Muscle layer of duodenum (tissue), 2 donors: ENCODE results near the gene HAND2.

Source experiments
- H3K27ac ChIP-seq: one replicate; pipeline ENCODE4 v1.7.0; 2013; ENCODE audit warnings: mild to moderate bottlenecking, low read length
- H3K27me3 ChIP-seq: one replicate; pipeline ENCODE4 v1.7.0; 2013; ENCODE audit warnings: low read depth, mild to moderate bottlenecking, control low read depth, low read length
- H3K36me3 ChIP-seq, 2 donors: one replicate each; pipeline ENCODE4 v1.7.0; 2013; ENCODE audit warnings: low read length in 2 of 2, control low read depth in 1 of 2, mild to moderate bottlenecking in 1 of 2; ENCODE audit not compliant: insufficient read depth in 2 of 2, control insufficient read depth in 1 of 2
- H3K4me1 ChIP-seq, 2 donors: one replicate each; pipeline ENCODE4 v1.7.0; 2013; ENCODE audit warnings: low read length in 2 of 2, mild to moderate bottlenecking in 2 of 2, control low read depth in 1 of 2, moderate library complexity in 1 of 2; ENCODE audit not compliant: insufficient read depth in 2 of 2, control insufficient read depth in 1 of 2
- H3K4me3 ChIP-seq, 2 donors: one replicate each; pipeline ENCODE4 v1.7.0; 2013; ENCODE audit warnings: low read length in 2 of 2, low read depth in 1 of 2, mild to moderate bottlenecking in 1 of 2
- H3K9me3 ChIP-seq, 2 donors: one replicate each; pipeline ENCODE4 v1.7.0; 2013; ENCODE audit warnings: low read length in 2 of 2, control low read depth in 1 of 2, mild to moderate bottlenecking in 1 of 2; ENCODE audit not compliant: control insufficient read depth in 1 of 2
- donor health status: healthy.

HAND2 gene

DNA sequence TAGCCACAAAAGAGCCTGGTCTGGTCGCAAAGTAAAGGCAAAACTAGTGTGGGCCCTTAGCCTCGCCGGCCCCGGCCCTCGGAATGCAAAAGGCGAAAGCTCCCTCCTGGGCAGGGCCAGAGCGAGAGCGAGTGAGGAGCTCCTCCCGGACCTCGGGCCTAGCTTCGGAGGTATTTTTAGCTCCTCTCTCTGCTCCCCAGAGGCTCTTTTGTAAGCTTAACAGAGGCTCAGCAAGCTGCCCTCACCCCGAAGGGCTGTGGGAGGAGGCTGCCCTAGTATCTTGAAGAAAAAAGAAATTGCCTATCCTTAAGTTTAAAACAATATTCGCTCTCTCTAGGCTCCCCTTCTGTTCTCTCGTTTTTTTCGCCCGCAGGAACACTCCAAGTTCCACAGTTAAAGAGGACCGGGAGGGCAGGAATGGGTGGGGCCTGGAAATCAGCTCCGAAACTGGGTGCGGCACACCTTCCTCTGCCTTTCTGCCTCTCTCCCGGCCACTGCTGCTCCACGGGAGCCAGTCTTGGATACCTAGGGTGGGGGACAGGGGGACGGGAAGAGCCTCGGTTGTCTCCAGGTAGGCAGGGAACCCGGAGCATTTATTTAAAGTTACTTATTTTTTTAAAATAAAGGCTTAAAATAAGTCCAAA, 12.1 kb downstream of the HAND2 start:
- Histone ChIP-seq H3K36me3 (no peaks in the 10 kb centered on the region), H3K27me3 (peaks cover 50% of the 10 kb centered on the region), H3K9me3 (no peaks in the 10 kb centered on the region), H3K4me3 (peak overlapping the region; percentile 55 to 62), H3K27ac (peak overlapping the region; percentile 91), H3K4me1 (peaks cover 0 to 17% of the 10 kb centered on the region in 2 donors)

GRCh38 chr4:173516621-173517524, 13.2 kb downstream of the HAND2 start:
- Histone ChIP-seq H3K36me3 (no peaks in the 10 kb centered on the region), H3K27ac (peak overlapping the region; percentile 91), H3K27me3 (peaks cover 40% of the 10 kb centered on the region), H3K4me1 (peaks cover 0 to 17% of the 10 kb centered on the region in 2 donors), H3K4me3 (peak overlapping the region; percentile 55 to 62), H3K9me3 (no peaks in the 10 kb centered on the region)

DNA sequence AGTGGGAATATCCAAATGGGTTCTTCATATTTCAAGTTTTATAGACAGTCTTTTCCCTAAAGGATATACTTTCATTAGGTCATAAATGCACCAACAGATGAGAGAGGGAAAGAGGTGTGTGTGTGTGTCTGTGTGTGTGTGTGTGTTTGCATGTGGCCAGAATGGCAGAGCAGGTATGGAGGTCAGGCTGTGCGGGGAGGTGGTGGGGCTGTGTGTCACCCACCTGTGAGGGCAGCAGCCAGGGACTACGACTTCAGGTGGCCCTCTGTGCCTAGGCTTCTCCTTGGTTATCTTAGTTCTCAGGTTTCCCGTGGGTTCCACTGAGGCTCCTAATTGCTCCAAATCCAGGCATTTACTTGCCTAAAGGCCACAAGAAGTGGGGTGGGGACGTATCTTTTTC, 14.6 kb downstream of the HAND2 start:
- Histone ChIP-seq H3K9me3 (no peaks in the 10 kb centered on the region), H3K4me3 (peak overlapping the region in 1 of 2 donors; percentile 62), H3K36me3 (no peaks in the 10 kb centered on the region), H3K27ac (no peak overlapping the region), H3K27me3 (peaks cover 35% of the 10 kb centered on the region), H3K4me1 (peaks cover 0 to 9% of the 10 kb centered on the region in 2 donors)

- Histone ChIP-seq H3K4me1 (peaks cover 0 to 2% of the 10 kb centered on the region in 2 donors), H3K9me3 (no peaks in the 10 kb centered on the region), H3K27me3 (peaks cover 29% of the 10 kb centered on the region), H3K27ac (no peak overlapping the region), H3K36me3 (no peaks in the 10 kb centered on the region), H3K4me3 (no peak overlapping the region)
These were observed 15.3 kb downstream of the HAND2 start for GRCh38 chr4:173514641-173515217.

DNA sequence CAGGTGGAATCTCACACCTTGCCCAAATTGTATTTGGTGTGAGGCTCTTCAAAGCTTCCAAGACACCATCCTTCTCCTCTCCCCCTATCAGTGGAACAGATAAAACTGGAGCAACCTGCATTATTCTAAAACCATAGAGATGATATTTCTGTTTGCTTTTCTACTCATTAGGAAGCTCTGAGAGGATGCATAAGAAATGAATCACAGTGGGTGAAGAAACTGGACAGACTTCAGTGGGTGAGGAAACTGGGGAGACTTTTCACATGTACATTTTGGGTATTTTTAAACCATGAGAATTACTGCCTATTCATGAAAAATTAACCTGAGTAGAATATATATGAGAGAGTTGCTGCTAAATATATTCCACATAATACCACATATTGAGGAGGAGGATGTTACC, 16.4 kb downstream of the HAND2 start:
- Histone ChIP-seq H3K4me3 (no peak overlapping the region), H3K36me3 (no peaks in the 10 kb centered on the region), H3K27ac (no peak overlapping the region), H3K27me3 (peaks cover 25% of the 10 kb centered on the region), H3K4me1 (no peaks in the 10 kb centered on the region), H3K9me3 (no peaks in the 10 kb centered on the region)

DNA sequence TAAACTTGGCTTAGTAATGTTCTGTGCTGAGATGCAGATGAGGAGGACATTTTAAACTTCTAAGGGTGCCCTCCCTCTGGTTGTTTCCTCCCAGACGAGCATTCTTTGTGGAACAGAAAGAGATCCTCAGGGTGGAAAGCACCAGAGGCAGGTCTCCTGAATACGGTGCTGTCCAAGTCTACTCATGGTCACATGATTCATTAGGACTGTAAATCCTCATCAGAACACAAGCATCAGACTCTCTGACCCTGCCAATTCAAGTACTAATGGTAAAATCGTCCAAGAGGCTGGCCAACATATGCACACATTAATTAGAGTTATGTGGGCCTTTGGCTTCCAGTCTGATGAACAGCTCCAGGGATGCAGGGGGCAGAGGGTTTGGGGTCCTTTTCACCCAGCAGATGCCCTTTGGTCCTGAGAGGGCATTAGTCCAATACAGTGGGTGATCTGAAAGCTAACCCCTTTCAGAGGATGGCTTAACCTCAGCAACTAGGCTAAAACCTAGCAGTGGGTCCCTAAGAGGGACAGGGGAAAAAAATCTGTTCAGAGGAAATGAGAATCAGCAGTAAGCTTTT, 18.2 kb downstream of the HAND2 start:
- no peak overlapping the region for H3K27ac ChIP-seq
- H3K4me1 ChIP-seq, result peaks cover 0 to under 1% of the 10 kb centered on the region in 2 donors
- no peaks in the 10 kb centered on the region for H3K9me3 ChIP-seq
- no peaks in the 10 kb centered on the region for H3K36me3 ChIP-seq
- peaks cover 31% of the 10 kb centered on the region for H3K27me3 ChIP-seq
- no peak overlapping the region for H3K4me3 ChIP-seq

DNA sequence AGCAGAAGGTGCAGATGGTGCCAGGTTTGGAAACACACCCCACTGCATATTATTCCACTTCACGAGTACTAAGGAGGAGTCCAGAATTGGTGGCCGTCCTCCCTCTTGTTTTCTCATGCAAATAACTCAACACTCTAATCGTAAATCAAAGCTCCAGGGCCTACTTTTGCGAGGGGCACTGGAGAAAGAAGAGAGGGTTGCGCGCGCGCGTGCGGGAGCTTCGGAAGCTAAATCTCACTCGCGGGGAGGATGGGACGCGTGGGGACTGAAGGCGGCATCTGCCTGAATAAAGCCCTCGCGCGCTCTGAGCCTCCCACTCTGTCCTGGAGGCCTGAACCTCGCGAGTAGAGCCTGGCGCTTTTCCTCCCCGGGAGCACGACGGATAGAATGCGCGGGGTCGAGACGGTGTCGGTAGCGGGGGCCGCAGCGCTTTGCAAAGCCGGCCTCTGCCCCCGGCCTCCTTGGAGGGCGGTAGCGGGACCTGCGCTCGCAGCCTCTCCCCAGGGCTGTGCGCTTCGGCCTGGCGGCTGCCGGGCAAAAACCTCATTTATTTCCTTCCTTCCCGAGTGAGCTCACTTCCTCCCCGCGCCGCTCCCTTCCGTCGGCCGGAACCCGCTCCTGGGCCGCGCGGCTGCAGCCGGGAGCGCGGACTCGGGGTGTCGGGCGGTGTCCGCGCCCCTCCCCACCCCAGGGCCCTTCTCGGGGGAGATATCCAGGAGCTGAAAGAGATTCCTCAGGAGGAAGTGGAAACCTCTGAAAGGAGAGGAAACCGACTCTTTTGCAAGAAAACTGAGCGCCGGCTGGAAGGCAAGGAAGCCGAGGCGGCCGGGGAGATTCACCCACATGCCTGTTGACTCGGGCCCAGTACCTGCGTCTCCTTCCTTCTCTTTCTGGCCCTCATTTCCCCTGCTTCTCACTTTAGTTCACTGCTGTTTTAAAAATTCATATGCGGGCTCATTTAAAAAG, 20.7 kb downstream of the HAND2 start:
- peaks cover 35% of the 10 kb centered on the region for H3K27me3 ChIP-seq
- peaks cover 0 to 18% of the 10 kb centered on the region in 2 donors for H3K4me1 ChIP-seq
- peak overlapping the region; percentile 82 for H3K27ac ChIP-seq
- H3K9me3 ChIP-seq, result no peaks in the 10 kb centered on the region
- no peaks in the 10 kb centered on the region for H3K36me3 ChIP-seq
- H3K4me3 ChIP-seq, result peak overlapping the region; percentile 65 to 67

DNA sequence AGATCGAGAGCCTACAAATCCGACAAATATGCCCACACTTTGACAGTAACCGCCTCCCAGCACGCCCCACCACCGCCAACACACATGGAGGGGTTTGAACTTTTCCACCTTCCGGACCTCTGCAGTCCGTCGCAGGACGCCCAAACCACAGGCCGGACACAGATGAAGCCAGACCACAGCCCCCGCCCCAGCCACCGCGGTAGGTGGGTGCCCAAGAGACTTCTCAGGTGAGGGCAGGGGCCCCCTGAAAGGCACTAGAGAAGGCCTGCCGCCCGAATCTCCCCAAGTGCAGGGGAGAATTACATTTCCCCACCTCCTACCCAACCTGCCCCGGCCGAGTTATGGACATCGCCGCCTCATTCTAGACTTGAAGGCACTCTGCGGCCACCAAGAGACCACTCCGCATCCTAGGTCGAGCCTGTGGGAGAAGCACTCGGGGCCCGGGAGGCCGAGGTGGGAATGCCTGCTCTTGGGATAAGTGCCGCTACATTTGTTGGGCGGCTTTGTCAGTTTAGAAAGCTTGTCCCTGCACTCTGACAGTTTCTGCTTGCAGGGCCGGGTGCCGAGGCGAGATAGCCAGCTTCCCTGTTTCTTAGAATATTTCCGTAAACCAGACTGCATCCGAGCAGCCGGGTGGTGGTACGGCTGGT, 21.5 kb downstream of the HAND2 start:
- H3K27ac ChIP-seq, result peak overlapping the region; percentile 82
- peaks cover 35% of the 10 kb centered on the region for H3K27me3 ChIP-seq
- no peaks in the 10 kb centered on the region for H3K9me3 ChIP-seq
- peak overlapping the region; percentile 65 to 67 for H3K4me3 ChIP-seq
- H3K4me1 ChIP-seq, result peaks cover 0 to 21% of the 10 kb centered on the region in 2 donors
- no peaks in the 10 kb centered on the region for H3K36me3 ChIP-seq

- H3K4me3 ChIP-seq, result peak overlapping the region in 1 of 2 donors; percentile 65
- H3K27me3 ChIP-seq, result peaks cover 39% of the 10 kb centered on the region
- H3K36me3 ChIP-seq, result no peaks in the 10 kb centered on the region
- no peaks in the 10 kb centered on the region for H3K9me3 ChIP-seq
- H3K27ac ChIP-seq, result no peak overlapping the region
- H3K4me1 ChIP-seq, result peaks cover 0 to 21% of the 10 kb centered on the region in 2 donors
These were observed 22.3 kb downstream of the HAND2 start for GRCh38 chr4:173507471-173508385.
